Neural progenitor cell (in vitro differentiated cells): ENCODE measurements around the gene MGAT4B. TPM values are rescaled to one million over a fixed set of nuclear protein-coding genes. Genes with fewer than 3 reads are reported as not detected.

ENCODE experiments used
- DNase-seq: peaks from one replicate; pipeline ENCODE4 v3.0.0-alpha.2; 2016; ENCODE audit warnings: low spot score
- H2AFZ ChIP-seq: fragments of 200-600 bp; sonication (generic); replicated peaks from 2 replicates; pipeline ENCODE4 v1.6.1; 2016; ENCODE audit warnings: antibody characterized with exemption
- H3F3A ChIP-seq: fragments of 200-600 bp; sonication (generic); 2 replicates; pipeline ENCODE4 v1.6.1; 2016; ENCODE audit warnings: antibody characterized with exemption, low read depth
- H3K27ac ChIP-seq: fragments of 200-600 bp; sonication (generic); 2 replicates; pipeline ENCODE4 v1.5.1; 2016; ENCODE audit warnings: mild to moderate bottlenecking
- H3K27me3 ChIP-seq: fragments of 200-600 bp; sonication (generic); 2 replicates; pipeline ENCODE4 v1.6.1; 2016; ENCODE audit warnings: mild to moderate bottlenecking, moderate library complexity
- H3K36me3 ChIP-seq: fragments of 200-600 bp; sonication (generic); 2 replicates; pipeline ENCODE4 v1.5.1; 2016
- H3K4me1 ChIP-seq: fragments of 200-600 bp; sonication (generic); 2 replicates; pipeline ENCODE4 v1.6.1; 2016; ENCODE audit warnings: mixed run types
- H3K4me2 ChIP-seq: fragments of 200-600 bp; sonication (generic); 2 replicates; pipeline ENCODE4 v1.6.1; 2016
- H3K4me3 ChIP-seq: fragments of 200-600 bp; sonication (generic); 2 replicates; pipeline ENCODE4 v1.5.1; 2016
- H3K79me2 ChIP-seq: fragments of 200-600 bp; sonication (generic); 2 replicates; pipeline ENCODE4 v1.6.1; 2016; ENCODE audit warnings: low read depth
- H3K9ac ChIP-seq: fragments of 200-600 bp; sonication (generic); 2 replicates; pipeline ENCODE4 v1.6.1; 2016
- H3K9me3 ChIP-seq: fragments of 200-600 bp; sonication (generic); 2 replicates; pipeline ENCODE4 v1.5.1; 2016; ENCODE audit warnings: low read depth
- H4K20me1 ChIP-seq: fragments of 200-600 bp; sonication (generic); 2 replicates; pipeline ENCODE4 v1.6.1; 2016; ENCODE audit warnings: low read depth
- H3K27ac Mint-ChIP-seq: 3 replicates; pipeline ENCODE4 v1.8.0; 2021; ENCODE audit warnings: mixed read lengths
- H3K27me3 Mint-ChIP-seq: 2 replicates; pipeline ENCODE4 v1.8.0; 2022; ENCODE audit warnings: low read depth, mild to moderate bottlenecking, inconsistent platforms, moderate library complexity, mixed read lengths; ENCODE audit not compliant: insufficient read depth
- H3K36me3 Mint-ChIP-seq: 3 replicates; pipeline ENCODE4 v1.8.0; 2021; ENCODE audit warnings: mixed read lengths
- H3K4me1 Mint-ChIP-seq: 3 replicates; pipeline ENCODE4 v1.8.0; 2021; ENCODE audit warnings: mixed read lengths
- H3K4me3 Mint-ChIP-seq: 3 replicates; pipeline ENCODE4 v1.8.0; 2021; ENCODE audit warnings: mild to moderate bottlenecking, moderate library complexity, mixed read lengths
- H3K9me3 Mint-ChIP-seq: 3 replicates; pipeline ENCODE4 v1.8.0; 2020; ENCODE audit warnings: mixed read lengths
- CTCF ChIP-seq: fragments of 200-600 bp; sonication (generic); IDR thresholded peaks from 2 replicates; pipeline ENCODE4 v1.5.1; 2017; ENCODE audit warnings: antibody characterized with exemption, mild to moderate bottlenecking
- EZH2 ChIP-seq: fragments of 200-600 bp; sonication (generic); IDR thresholded peaks from 2 replicates; pipeline ENCODE4 v1.6.1; 2017; ENCODE audit warnings: antibody characterized with exemption, mild to moderate bottlenecking, moderate library complexity
- EZH2phosphoT487 ChIP-seq: fragments of 200-600 bp; sonication (generic); IDR thresholded peaks from 2 replicates; pipeline ENCODE4 v1.6.1; 2017; ENCODE audit warnings: antibody characterized with exemption
- total RNA-seq: library from RNA; depleted of rRNA; stranded (reverse); fragments of >200 nt; gene quantifications from 2 replicates; pipeline ENCODE4 v1.2.3, GENCODE V29; 2015; ENCODE audit warnings: low replicate concordance

Gene MGAT4B
- total RNA-seq, 1 donor from 2014 or later, result 32.1 TPM

DNA sequence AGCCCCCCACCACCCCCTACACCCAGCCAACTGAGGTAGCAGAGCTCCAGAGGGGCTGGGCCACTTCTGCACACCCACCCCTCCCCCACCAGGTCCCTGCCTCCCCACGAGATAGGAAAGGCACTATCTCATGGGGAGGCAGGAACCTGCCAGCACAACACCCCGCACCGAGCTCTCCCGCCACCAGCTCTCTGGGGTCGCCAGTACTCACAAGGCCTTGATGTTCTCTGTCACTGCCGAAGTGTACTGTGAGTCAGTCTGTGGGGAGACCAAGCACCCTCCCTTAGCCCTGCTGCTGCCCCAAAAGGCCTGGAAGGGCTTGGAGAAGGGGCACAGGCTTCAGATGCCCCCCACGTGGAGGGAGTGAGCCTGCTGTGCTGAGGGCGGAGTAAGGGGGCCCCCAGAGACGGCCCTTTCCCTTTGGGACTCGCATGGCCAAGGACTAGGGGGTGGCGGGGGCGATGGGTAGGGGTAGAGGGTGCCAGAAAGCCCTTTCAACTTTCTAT, 5.9 kb downstream of the MGAT4B start:
- H4K20me1 ChIP-seq, result peaks cover 57% of the 10 kb centered on the region
- Mint-ChIP-seq H3K27ac (no peak overlapping the region), H3K4me1 (peaks cover 35% of the 10 kb centered on the region), H3K27me3 (peaks cover 14% of the 10 kb centered on the region), H3K9me3 (no peaks in the 10 kb centered on the region), H3K4me3 (no peak overlapping the region), H3K36me3 (peaks cover 18% of the 10 kb centered on the region)
- H3K27ac ChIP-seq, result no peak overlapping the region
- H3K36me3 ChIP-seq, result no peaks in the 10 kb centered on the region
- H3K4me3 ChIP-seq, result no peak overlapping the region
- H3K4me1 ChIP-seq, result peaks cover 28% of the 10 kb centered on the region
- no peak overlapping the region for H3K9ac ChIP-seq
- peaks cover 27% of the 10 kb centered on the region for H3F3A ChIP-seq
- no peak for DNase-seq
- no peaks in the 10 kb centered on the region for H3K9me3 ChIP-seq
- H3K79me2 ChIP-seq, result peaks cover 25% of the 10 kb centered on the region
- TF ChIP-seq EZH2phosphoT487 (no peak), CTCF (no peak), EZH2 (no peak)
- H3K27me3 ChIP-seq, result peaks cover 7% of the 10 kb centered on the region
- no peak overlapping the region for H2AFZ ChIP-seq
- H3K4me2 ChIP-seq, result no peak overlapping the region

DNA sequence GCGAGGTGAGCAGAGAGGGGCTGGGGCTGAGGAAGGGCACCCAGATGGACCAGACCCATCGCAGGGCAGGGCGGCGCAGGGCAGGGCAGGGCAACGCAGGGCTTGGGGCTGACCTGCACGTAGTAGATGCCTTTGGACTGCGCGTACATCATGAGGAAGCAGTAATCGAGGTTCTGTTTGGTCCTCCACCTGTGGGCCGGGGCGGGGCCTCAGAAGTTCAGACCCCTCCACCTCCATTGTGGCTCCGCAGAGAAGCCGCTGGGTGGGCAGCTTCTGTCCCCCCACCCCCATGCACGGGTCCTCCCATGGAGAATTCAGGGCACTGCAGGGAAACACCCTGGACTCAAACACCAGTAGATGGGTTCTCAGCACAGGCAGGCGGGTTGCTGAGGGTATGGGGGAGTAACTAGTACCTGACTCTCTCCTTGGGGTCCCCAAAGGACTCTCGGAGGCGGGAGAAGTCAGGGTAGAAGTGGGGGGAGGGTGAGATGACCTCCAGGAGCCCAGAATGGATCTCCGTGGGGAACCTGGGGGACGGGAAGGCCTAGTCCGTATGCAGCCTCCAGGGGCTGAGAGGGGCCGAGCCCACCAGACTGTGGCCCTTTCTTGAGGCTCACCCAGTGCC, 6.5 kb downstream of the MGAT4B start:
- Histone ChIP-seq H3K9me3 (no peaks in the 10 kb centered on the region), H3K36me3 (no peaks in the 10 kb centered on the region)

GRCh38 chr5:179799644-179799973, 7.1 kb downstream of the MGAT4B start:
- H3K4me1 ChIP-seq, result peaks cover 23% of the 10 kb centered on the region
- H3K9me3 ChIP-seq, result no peaks in the 10 kb centered on the region
- Mint-ChIP-seq H3K36me3 (peaks cover 18% of the 10 kb centered on the region), H3K9me3 (no peaks in the 10 kb centered on the region), H3K4me1 (peaks cover 26% of the 10 kb centered on the region), H3K27ac (no peak overlapping the region), H3K4me3 (no peak overlapping the region), H3K27me3 (peaks cover 18% of the 10 kb centered on the region)
- no peak overlapping the region for H3K4me2 ChIP-seq
- no peak for TF ChIP-seq EZH2phosphoT487
- H3K27me3 ChIP-seq, result peaks cover 18% of the 10 kb centered on the region
- no peak overlapping the region for H3K4me3 ChIP-seq
- H3K36me3 ChIP-seq, result no peaks in the 10 kb centered on the region
- peaks cover 14% of the 10 kb centered on the region for H3K79me2 ChIP-seq
- peaks cover 55% of the 10 kb centered on the region for H4K20me1 ChIP-seq
- H3K9ac ChIP-seq, result no peak overlapping the region
- peaks cover 38% of the 10 kb centered on the region for H3F3A ChIP-seq
- DNase-seq, result no peak
- H2AFZ ChIP-seq, result no peak overlapping the region
- H3K27ac ChIP-seq, result no peak overlapping the region

More for the DNA sequence above, 6.5 kb downstream of the MGAT4B start:
- Mint-ChIP-seq H3K36me3 (peaks cover 18% of the 10 kb centered on the region), H3K27me3 (peaks cover 14% of the 10 kb centered on the region), H3K27ac (no peak overlapping the region), H3K4me1 (peaks cover 32% of the 10 kb centered on the region), H3K4me3 (no peak overlapping the region), H3K9me3 (no peaks in the 10 kb centered on the region)
- peaks cover 55% of the 10 kb centered on the region for H4K20me1 ChIP-seq
- no peak for DNase-seq
- peaks cover 24% of the 10 kb centered on the region for H3K4me1 ChIP-seq
- peaks cover 12% of the 10 kb centered on the region for H3K27me3 ChIP-seq
- TF ChIP-seq CTCF (no peak), EZH2phosphoT487 (no peak), EZH2 (no peak)
- H3K79me2 ChIP-seq, result peaks cover 19% of the 10 kb centered on the region
- no peak overlapping the region for H3K9ac ChIP-seq
- H3F3A ChIP-seq, result peaks cover 32% of the 10 kb centered on the region
- no peak overlapping the region for H2AFZ ChIP-seq
- no peak overlapping the region for H3K27ac ChIP-seq
- no peak overlapping the region for H3K4me2 ChIP-seq
- no peak overlapping the region for H3K4me3 ChIP-seq
